ENCODE measurements around the gene FNBP1. TPM values are rescaled to one million over a fixed set of nuclear protein-coding genes. Genes with fewer than 3 reads are reported as not detected.
"Not testable (repeated sequence)": the region's sequence is repeated elsewhere in the genome, so short reads cannot be mapped to it uniquely, and the experiment has no call there.

FNBP1 gene
- total RNA-seq, 1 experiment from 2014 or later, result 16.0 TPM

- Histone ChIP-seq H3K27me3 (ENCODE audit: control insufficient read depth, insufficient read depth, low read length) (no peaks in the 10 kb centered on the region), H3K4me3 (ENCODE audit: insufficient read depth, low read depth, low read length) (no peak overlapping the region), H3K36me3 (replicated peaks; ENCODE audit: control insufficient read depth, insufficient read depth, low read length) (no peaks in the 10 kb centered on the region)
- DNase-seq, result no peak
These were observed 44.4 kb downstream of the FNBP1 start for GRCh38 chr9:129998491-129999140.

- H3K36me3 ChIP-seq (replicated peaks; ENCODE audit: control insufficient read depth, insufficient read depth, low read length); DNase-seq; H3K4me3 ChIP-seq (ENCODE audit: insufficient read depth, low read depth, low read length); H3K27me3 ChIP-seq (ENCODE audit: control insufficient read depth, insufficient read depth, low read length): not testable (repeated sequence)
These were observed 45.3 kb downstream of the FNBP1 start for GRCh38 chr9:129997706-129998105.

GRCh38 chr9:129996161-129996830 is 46.7 kb downstream of the FNBP1 start:
- no peaks in the 10 kb centered on the region for H3K27me3 ChIP-seq (ENCODE audit: control insufficient read depth, insufficient read depth, low read length)
- no peak overlapping the region for H3K4me3 ChIP-seq (ENCODE audit: insufficient read depth, low read depth, low read length)
- DNase-seq, result no peak
- H3K36me3 ChIP-seq (replicated peaks; ENCODE audit: control insufficient read depth, insufficient read depth, low read length), result no peaks in the 10 kb centered on the region

GRCh38 chr9:129995409-129996160 is 47.4 kb downstream of the FNBP1 start:
- H3K4me3 ChIP-seq (ENCODE audit: insufficient read depth, low read depth, low read length), result no peak overlapping the region
- no peaks in the 10 kb centered on the region for H3K36me3 ChIP-seq (replicated peaks; ENCODE audit: control insufficient read depth, insufficient read depth, low read length)
- no peaks in the 10 kb centered on the region for H3K27me3 ChIP-seq (ENCODE audit: control insufficient read depth, insufficient read depth, low read length)
- DNase-seq, result no peak

GRCh38 chr9:129994882-129995281 is 48.1 kb downstream of the FNBP1 start:
- no peak for DNase-seq
- no peaks in the 10 kb centered on the region for H3K36me3 ChIP-seq (replicated peaks; ENCODE audit: control insufficient read depth, insufficient read depth, low read length)
- no peaks in the 10 kb centered on the region for H3K27me3 ChIP-seq (ENCODE audit: control insufficient read depth, insufficient read depth, low read length)
- no peak overlapping the region for H3K4me3 ChIP-seq (ENCODE audit: insufficient read depth, low read depth, low read length)

- H3K4me3 ChIP-seq (ENCODE audit: insufficient read depth, low read depth, low read length); DNase-seq; H3K36me3 ChIP-seq (replicated peaks; ENCODE audit: control insufficient read depth, insufficient read depth, low read length); H3K27me3 ChIP-seq (ENCODE audit: control insufficient read depth, insufficient read depth, low read length): not testable (repeated sequence)
These were observed 51.9 kb downstream of the FNBP1 start for GRCh38 chr9:129991139-129991538.

- no peak for DNase-seq
- no peak overlapping the region for H3K4me3 ChIP-seq (ENCODE audit: insufficient read depth, low read depth, low read length)
- H3K36me3 ChIP-seq (replicated peaks; ENCODE audit: control insufficient read depth, insufficient read depth, low read length), result no peaks in the 10 kb centered on the region
- no peaks in the 10 kb centered on the region for H3K27me3 ChIP-seq (ENCODE audit: control insufficient read depth, insufficient read depth, low read length)
These were observed 52.5 kb downstream of the FNBP1 start for GRCh38 chr9:129990269-129991010.

- no peak overlapping the region for H3K4me3 ChIP-seq (ENCODE audit: insufficient read depth, low read depth, low read length)
- H3K36me3 ChIP-seq (replicated peaks; ENCODE audit: control insufficient read depth, insufficient read depth, low read length), result no peaks in the 10 kb centered on the region
- no peaks in the 10 kb centered on the region for H3K27me3 ChIP-seq (ENCODE audit: control insufficient read depth, insufficient read depth, low read length)
- DNase-seq, result no peak
These were observed 53.2 kb downstream of the FNBP1 start for GRCh38 chr9:129989740-129990139.

GRCh38 chr9:129989362-129989708 is 53.7 kb downstream of the FNBP1 start:
- no peaks in the 10 kb centered on the region for H3K36me3 ChIP-seq (replicated peaks; ENCODE audit: control insufficient read depth, insufficient read depth, low read length)
- DNase-seq, result no peak
- H3K27me3 ChIP-seq (ENCODE audit: control insufficient read depth, insufficient read depth, low read length), result no peaks in the 10 kb centered on the region
- H3K4me3 ChIP-seq (ENCODE audit: insufficient read depth, low read depth, low read length), result no peak overlapping the region

- no peak for DNase-seq
- no peak overlapping the region for H3K4me3 ChIP-seq (ENCODE audit: insufficient read depth, low read depth, low read length)
- H3K36me3 ChIP-seq (replicated peaks; ENCODE audit: control insufficient read depth, insufficient read depth, low read length), result no peaks in the 10 kb centered on the region
- no peaks in the 10 kb centered on the region for H3K27me3 ChIP-seq (ENCODE audit: control insufficient read depth, insufficient read depth, low read length)
These were observed 54.2 kb downstream of the FNBP1 start for GRCh38 chr9:129988607-129989361.

- Histone ChIP-seq H3K4me3 (ENCODE audit: insufficient read depth, low read depth, low read length) (no peak overlapping the region), H3K27me3 (ENCODE audit: control insufficient read depth, insufficient read depth, low read length) (no peaks in the 10 kb centered on the region), H3K36me3 (replicated peaks; ENCODE audit: control insufficient read depth, insufficient read depth, low read length) (no peaks in the 10 kb centered on the region)
- no peak for DNase-seq
These were observed 55.0 kb downstream of the FNBP1 start for GRCh38 chr9:129987941-129988340.

- Histone ChIP-seq H3K27me3 (ENCODE audit: control insufficient read depth, insufficient read depth, low read length) (no peaks in the 10 kb centered on the region), H3K36me3 (replicated peaks; ENCODE audit: control insufficient read depth, insufficient read depth, low read length) (no peaks in the 10 kb centered on the region), H3K4me3 (ENCODE audit: insufficient read depth, low read depth, low read length) (no peak overlapping the region)
- DNase-seq, result no peak
These were observed 55.9 kb downstream of the FNBP1 start for GRCh38 chr9:129987047-129987446.

GRCh38 chr9:129984589-129984988 is 58.4 kb downstream of the FNBP1 start:
- not testable (repeated sequence) for DNase-seq; H3K27me3 ChIP-seq (ENCODE audit: control insufficient read depth, insufficient read depth, low read length); H3K36me3 ChIP-seq (replicated peaks; ENCODE audit: control insufficient read depth, insufficient read depth, low read length); H3K4me3 ChIP-seq (ENCODE audit: insufficient read depth, low read depth, low read length)

- H3K4me3 ChIP-seq (ENCODE audit: insufficient read depth, low read depth, low read length), result no peak overlapping the region
- no peaks in the 10 kb centered on the region for H3K36me3 ChIP-seq (replicated peaks; ENCODE audit: control insufficient read depth, insufficient read depth, low read length)
- no peaks in the 10 kb centered on the region for H3K27me3 ChIP-seq (ENCODE audit: control insufficient read depth, insufficient read depth, low read length)
- DNase-seq, result no peak
These were observed 59.1 kb downstream of the FNBP1 start for GRCh38 chr9:129983891-129984290.

All from H7 (cell line).